Astrocyte of the spinal cord (primary cell): ENCODE data around the gene NOS1AP.

Source experiments
- DNase-seq: peaks from one replicate; pipeline ENCODE4 v3.0.0; 2011; ENCODE audit warnings: low read depth, low spot score
- H3K4me3 ChIP-seq: 2 replicates; pipeline ENCODE4 v1.5.1; 2011; ENCODE audit warnings: low read depth, mild to moderate bottlenecking, low read length, moderate library complexity
- in situ Hi-C: cut with HindIII; loops from 2 replicates; pipeline ENCODE4 v1.10.0; 2017; ENCODE audit warnings: low sequenced_read_pairs
- TF ChIP-seq, protein P1 (sequence below): IDR thresholded peaks from 2 replicates; pipeline ENCODE4 v1.5.1; 2012; ENCODE audit warnings: low read depth, mild to moderate bottlenecking, low read length, inconsistent platforms

The NOS1AP gene

DNA sequence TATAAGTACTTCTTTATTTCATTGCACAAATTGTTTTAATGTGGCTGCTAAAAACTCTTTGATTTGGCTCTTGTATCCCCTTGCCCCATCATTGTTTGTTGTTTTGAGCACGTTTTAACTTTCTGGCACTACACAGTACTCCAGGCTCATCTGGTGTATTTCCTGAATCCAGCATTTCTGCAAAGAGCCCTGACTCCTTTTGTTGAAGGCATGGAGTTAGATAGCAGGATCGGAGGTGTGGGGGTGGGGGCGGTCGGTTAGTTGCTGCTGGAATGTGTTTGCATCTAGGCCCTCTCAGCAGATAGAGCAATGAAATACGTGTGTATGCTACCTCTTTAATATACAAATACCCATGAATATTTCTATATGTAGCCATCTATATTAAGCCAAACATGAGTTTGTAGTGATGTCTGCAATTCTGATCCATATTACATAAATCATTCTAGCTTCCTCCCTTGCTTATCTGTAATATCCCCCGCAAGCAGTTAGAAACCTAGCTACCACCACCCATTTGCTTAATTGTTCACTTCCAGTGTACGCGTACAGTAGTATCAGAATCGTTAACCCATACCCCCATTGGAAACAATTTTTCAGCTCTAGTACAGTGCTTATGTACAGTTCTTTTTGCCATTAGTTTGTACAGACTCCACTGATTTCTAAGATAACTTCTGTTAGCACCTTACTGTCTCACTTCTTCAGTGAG, 106.0 kb downstream of the NOS1AP start:
- TF ChIP-seq, protein P1, sequence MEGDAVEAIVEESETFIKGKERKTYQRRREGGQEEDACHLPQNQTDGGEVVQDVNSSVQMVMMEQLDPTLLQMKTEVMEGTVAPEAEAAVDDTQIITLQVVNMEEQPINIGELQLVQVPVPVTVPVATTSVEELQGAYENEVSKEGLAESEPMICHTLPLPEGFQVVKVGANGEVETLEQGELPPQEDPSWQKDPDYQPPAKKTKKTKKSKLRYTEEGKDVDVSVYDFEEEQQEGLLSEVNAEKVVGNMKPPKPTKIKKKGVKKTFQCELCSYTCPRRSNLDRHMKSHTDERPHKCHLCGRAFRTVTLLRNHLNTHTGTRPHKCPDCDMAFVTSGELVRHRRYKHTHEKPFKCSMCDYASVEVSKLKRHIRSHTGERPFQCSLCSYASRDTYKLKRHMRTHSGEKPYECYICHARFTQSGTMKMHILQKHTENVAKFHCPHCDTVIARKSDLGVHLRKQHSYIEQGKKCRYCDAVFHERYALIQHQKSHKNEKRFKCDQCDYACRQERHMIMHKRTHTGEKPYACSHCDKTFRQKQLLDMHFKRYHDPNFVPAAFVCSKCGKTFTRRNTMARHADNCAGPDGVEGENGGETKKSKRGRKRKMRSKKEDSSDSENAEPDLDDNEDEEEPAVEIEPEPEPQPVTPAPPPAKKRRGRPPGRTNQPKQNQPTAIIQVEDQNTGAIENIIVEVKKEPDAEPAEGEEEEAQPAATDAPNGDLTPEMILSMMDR, result no peak
- no peak overlapping the region for H3K4me3 ChIP-seq
- in situ Hi-C loops, result no loop called here
- no peak for DNase-seq

- TF ChIP-seq, protein P1, result no peak
- in situ Hi-C loops, result no loop called here
- no peak for DNase-seq
- H3K4me3 ChIP-seq, result no peak overlapping the region
These were observed 107.6 kb downstream of the NOS1AP start for GRCh38 chr1:162177126-162177525.

- DNase-seq, result no peak
- no peak overlapping the region for H3K4me3 ChIP-seq
- in situ Hi-C loops, result no loop called here
- TF ChIP-seq, protein P1, result no peak
These were observed 108.9 kb downstream of the NOS1AP start for GRCh38 chr1:162178432-162178831.

DNA sequence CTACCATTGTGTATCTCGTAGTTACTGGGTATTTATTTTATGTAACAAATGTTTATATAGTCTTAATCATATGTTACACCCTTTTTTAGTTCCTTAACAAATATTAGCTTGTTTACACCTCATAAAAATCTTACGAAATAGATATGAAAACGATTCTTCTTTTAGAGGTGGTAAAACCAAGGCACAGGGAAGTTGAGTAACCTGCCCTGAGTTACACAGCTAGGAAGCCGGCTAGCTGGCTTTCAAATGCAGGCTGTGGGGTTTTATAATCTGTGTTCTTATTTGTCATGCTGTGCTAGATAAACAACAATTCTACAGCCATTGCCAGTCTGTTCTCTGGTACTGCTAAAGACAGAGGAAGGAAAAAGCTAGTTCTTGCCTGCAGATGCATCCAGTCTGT, 109.6 kb downstream of the NOS1AP start:
- TF ChIP-seq, protein P1, result no peak
- H3K4me3 ChIP-seq, result no peak overlapping the region
- in situ Hi-C loops, result no loop called here
- no peak for DNase-seq

DNA sequence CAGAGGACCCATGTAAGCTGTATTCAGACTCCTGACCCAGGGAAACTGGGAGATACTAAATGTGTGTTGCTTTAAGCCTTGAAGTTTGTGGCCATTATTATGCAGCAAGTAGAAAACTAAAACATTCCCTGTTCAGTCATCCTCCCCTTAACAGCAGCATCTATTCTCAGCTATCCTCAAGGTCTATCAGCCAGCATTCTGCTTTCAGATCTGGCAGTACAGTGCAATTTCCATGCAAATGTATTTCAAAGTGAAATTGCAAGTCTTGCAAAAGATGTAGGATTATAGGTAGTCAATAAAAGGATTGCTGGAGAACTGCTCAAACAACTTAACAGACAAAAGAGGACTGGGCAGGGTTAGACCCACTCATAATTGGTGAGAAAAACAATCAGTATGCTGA, 111.3 kb downstream of the NOS1AP start:
- H3K4me3 ChIP-seq, result no peak overlapping the region
- no peak for DNase-seq
- TF ChIP-seq, protein P1, result no peak
- in situ Hi-C loops, result no loop called here

- H3K4me3 ChIP-seq, result no peak overlapping the region
- in situ Hi-C loops, result no loop called here
- DNase-seq, result no peak
- TF ChIP-seq, protein P1, result no peak
These were observed 112.6 kb downstream of the NOS1AP start for GRCh38 chr1:162182090-162182489.
